CD4-positive, CD25-positive, alpha-beta regulatory T cell (primary cell): ENCODE data around the gene DGCR6L. TPM values are rescaled to one million over a fixed set of nuclear protein-coding genes. Genes with fewer than 3 reads are reported as not detected.
A peak's percentile ranks its signal among the peaks of the same experiment; 100 is the strongest.
"Not testable (repeated sequence)": the region's sequence is repeated elsewhere in the genome, so short reads cannot be mapped to it uniquely, and the experiment has no call there.

Experiments
- ATAC-seq, 2 donors: fragments of 150-1000 bp; cut with Tn5 transposase; one replicate each; pipeline ENCODE4 v1.10.0; 2021; ENCODE audit warnings: low read depth in 2 of 2, moderate number of reproducible peaks in 2 of 2, moderate library complexity in 1 of 2
- DNase-seq, 3 donors: peaks; one replicate each; pipeline versions ENCODE4 v3.0.0 to v3.0.0-alpha.2; 2012 to 2022; ENCODE audit warnings: mixed read lengths in 1 of 3
- H3K27ac ChIP-seq: one replicate; pipeline ENCODE4 v1.7.0; 2013; ENCODE audit warnings: mild to moderate bottlenecking, low read length; ENCODE audit not compliant: insufficient read depth, poor library complexity, severe bottlenecking
- H3K27me3 ChIP-seq: one replicate; pipeline ENCODE4 v1.7.0; 2013; ENCODE audit warnings: low read length; ENCODE audit not compliant: control insufficient read depth, insufficient read depth
- H3K36me3 ChIP-seq: one replicate; pipeline ENCODE4 v1.7.0; 2013; ENCODE audit warnings: mild to moderate bottlenecking, low read length, moderate library complexity; ENCODE audit not compliant: control insufficient read depth, insufficient read depth
- H3K4me1 ChIP-seq: 2 replicates; pipeline ENCODE4 v1.7.0; 2013; ENCODE audit warnings: mild to moderate bottlenecking, low read length; ENCODE audit not compliant: insufficient read depth, control insufficient read depth, poor library complexity, severe bottlenecking
- H3K4me3 ChIP-seq: one replicate; pipeline ENCODE4 v1.7.0; 2013; ENCODE audit warnings: low read depth, mild to moderate bottlenecking, low read length, moderate library complexity
- H3K9me3 ChIP-seq, 2 experiments: 1 replicate in 1 of 2; 2 replicates in 1 of 2; pipeline ENCODE4 v1.7.0; 2013; ENCODE audit warnings: low read length in 2 of 2, mild to moderate bottlenecking in 1 of 2, moderate library complexity in 1 of 2; ENCODE audit not compliant: control insufficient read depth in 2 of 2
- H3K27ac Mint-ChIP-seq, 3 donors: one replicate each; pipeline ENCODE4 v1.8.0; 2020 to 2022; ENCODE audit warnings: mild to moderate bottlenecking in 3 of 3, mixed read lengths in 3 of 3, moderate library complexity in 2 of 3
- H3K27me3 Mint-ChIP-seq: one replicate; pipeline ENCODE4 v1.8.0; 2022; ENCODE audit warnings: mild to moderate bottlenecking, mixed read lengths
- H3K36me3 Mint-ChIP-seq: one replicate; pipeline ENCODE4 v1.8.0; 2020; ENCODE audit warnings: mixed read lengths
- H3K4me1 Mint-ChIP-seq, 4 donors: one replicate each; pipeline ENCODE4 v1.8.0; 2020 to 2022; ENCODE audit warnings: mixed read lengths in 4 of 4, mild to moderate bottlenecking in 1 of 4
- H3K4me3 Mint-ChIP-seq, 4 donors: one replicate each; pipeline ENCODE4 v1.8.0; 2020 to 2022; ENCODE audit warnings: mild to moderate bottlenecking in 4 of 4, mixed read lengths in 4 of 4, moderate library complexity in 3 of 4
- H3K9me3 Mint-ChIP-seq, 7 donors: one replicate each; pipeline ENCODE4 v1.8.0; 2020 to 2022; ENCODE audit warnings: mixed read lengths in 7 of 7, mild to moderate bottlenecking in 3 of 7, moderate library complexity in 2 of 7
- polyA plus RNA-seq, 4 donors: library from polyadenylated mRNA; unstranded; fragments of 300-500 nt; fragmentation: Illumina TruSeq; gene quantifications; one replicate each; pipeline ENCODE4 v1.2.3, GENCODE V29; 2021
- total RNA-seq: library from RNA; stranded (reverse); gene quantifications from one replicate; pipeline ENCODE4 v1.2.3, GENCODE V29; 2022

The DGCR6L gene
- total and polyA plus RNA-seq, 5 donors from 2014 or later: 28.7 to 123 (median 111) TPM

DNA sequence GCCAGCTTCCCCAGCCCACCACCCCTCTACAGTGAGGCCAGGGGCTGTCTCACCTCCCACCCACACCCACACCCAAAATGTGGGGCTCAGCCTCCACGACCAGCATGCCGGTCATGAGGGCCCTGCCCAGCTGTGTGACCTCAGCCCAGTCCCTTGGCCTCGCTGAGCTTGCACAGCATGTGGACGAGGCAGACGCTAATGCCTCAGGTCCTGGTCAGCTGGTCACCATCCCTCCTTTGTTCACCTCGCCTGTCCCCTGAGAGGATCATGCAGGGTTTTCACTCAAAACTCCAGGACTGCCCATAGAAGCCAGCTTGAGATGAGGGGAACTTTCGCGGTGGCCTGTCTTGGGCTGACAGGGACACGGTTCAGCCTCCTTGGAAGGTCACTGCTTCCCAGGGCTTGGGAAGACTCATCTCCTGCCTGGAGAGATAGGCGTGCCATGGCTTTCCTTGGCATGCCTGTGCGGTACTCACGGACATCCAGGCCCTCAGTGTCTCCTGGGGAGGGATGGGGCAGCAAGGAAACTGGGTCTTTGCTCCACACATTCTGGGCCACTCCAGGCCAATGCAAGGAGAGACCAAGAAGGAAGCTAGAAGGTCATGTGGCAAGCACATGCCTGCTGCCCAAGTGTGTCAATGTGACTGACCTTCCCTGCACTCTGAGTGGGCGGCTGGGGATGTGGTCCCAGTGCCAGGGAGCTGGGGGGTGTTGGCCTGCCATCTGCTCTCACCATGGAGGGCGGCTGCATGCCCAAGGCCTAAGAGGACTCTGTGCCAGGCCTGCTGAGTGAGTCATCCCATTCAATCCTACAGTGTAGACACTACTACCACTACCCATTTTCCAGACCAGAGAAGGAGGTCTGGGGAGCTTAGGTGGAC lies 48.5 kb downstream of the DGCR6L start:
- Histone ChIP-seq H3K4me3 (no peak overlapping the region), H3K9me3 (no peaks in the 10 kb centered on the region), H3K36me3 (no peaks in the 10 kb centered on the region), H3K27ac (no peak overlapping the region), H3K4me1 (peaks cover 12% of the 10 kb centered on the region), H3K27me3 (no peaks in the 10 kb centered on the region)
- no peak for ATAC-seq
- no peak for DNase-seq
- no peak overlapping the region for H3K4me3 Mint-ChIP-seq
- no peaks in the 10 kb centered on the region for H3K27me3 Mint-ChIP-seq
- H3K9me3 Mint-ChIP-seq: peaks cover 0 to 1% (median 0%) of the 10 kb centered on the region in 7 donors
- no peak overlapping the region for H3K27ac Mint-ChIP-seq
- no peaks in the 10 kb centered on the region for H3K36me3 Mint-ChIP-seq
- peaks cover 0 to 9% (median 0%) of the 10 kb centered on the region in 4 donors for H3K4me1 Mint-ChIP-seq

DNA sequence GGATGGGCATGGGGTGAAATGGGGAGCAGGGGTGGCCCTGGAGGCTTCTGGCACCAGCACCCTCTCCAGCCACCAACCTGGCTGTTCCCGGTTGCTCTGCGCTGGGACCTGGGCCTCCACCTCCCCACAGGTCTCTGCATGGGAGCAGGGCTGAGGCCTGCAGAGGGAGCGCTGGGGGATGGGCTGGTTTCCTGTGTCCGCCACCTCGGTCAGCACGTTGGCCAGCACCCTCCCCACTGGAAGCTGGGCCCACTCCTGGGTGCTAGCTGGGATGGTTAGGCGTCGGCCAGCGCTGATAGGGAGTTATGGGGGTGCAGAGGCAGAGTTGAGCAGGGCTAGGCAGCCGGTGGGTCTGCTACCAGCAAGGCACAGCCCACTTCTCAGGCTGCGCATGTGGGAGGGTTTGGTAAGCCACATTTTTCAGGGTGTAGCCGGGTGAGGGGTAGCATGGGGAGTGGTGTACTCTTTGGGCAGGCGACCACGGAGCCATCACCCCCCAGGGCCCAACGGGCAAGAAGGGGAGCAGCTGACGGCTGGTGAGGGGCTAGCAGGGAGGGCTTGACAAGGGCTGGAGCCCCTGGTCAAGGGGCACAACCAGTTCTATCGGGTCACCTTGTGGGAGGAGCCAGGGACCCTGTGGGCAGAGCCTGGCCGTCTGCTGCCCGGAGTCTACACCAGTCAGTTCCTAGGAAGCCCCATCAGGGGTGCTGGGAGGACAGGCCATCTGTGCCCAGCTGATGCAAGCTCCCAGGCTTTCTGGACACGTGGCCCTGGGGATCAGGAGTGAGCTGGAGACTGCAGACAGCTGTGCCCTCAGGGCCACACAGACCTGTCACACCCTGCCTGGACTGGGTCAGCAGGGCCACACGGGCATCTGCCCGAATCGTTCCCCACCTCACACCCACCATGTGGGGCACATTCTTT lies 49.4 kb downstream of the DGCR6L start:
- not testable (repeated sequence) for H3K27me3 ChIP-seq, H3K27me3 Mint-ChIP-seq, H3K4me1 Mint-ChIP-seq, H3K4me3 Mint-ChIP-seq, DNase-seq, H3K27ac ChIP-seq, H3K9me3 ChIP-seq, H3K36me3 Mint-ChIP-seq, ATAC-seq, H3K36me3 ChIP-seq, H3K9me3 Mint-ChIP-seq, H3K4me3 ChIP-seq
- H3K27ac Mint-ChIP-seq: peak overlapping the region in 1 of 3 donors; percentile 46
- H3K4me1 ChIP-seq: peaks cover 12% of the 10 kb centered on the region

DNA sequence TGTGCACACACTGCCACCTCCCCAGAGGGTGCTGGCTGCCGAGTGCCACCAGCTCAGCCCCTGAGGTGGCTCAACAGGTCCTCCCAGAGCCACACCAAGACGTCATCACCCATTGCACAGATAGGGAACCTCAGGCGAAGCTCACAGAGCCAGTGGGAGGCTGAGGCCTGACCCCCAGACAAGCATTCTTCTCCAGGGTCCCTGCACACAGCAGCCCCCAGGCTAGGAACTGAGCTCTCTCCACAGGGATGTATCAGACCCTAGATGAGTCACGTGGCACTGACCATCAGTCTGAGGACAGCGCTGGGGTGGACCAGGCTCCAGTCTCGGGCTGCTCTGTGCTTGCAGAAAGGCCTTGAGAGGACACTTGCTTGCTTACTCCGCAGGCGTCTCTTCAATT lies 50.2 kb downstream of the DGCR6L start:
- H3K36me3 ChIP-seq, H3K27ac ChIP-seq, ATAC-seq, H3K9me3 Mint-ChIP-seq, DNase-seq, H3K27me3 Mint-ChIP-seq, H3K4me1 Mint-ChIP-seq, H3K4me3 ChIP-seq, H3K27ac Mint-ChIP-seq, H3K9me3 ChIP-seq, H3K36me3 Mint-ChIP-seq, H3K27me3 ChIP-seq: not testable (repeated sequence)
- H3K4me3 Mint-ChIP-seq: peak overlapping the region in 1 of 4 donors; percentile 28
- peaks cover 12% of the 10 kb centered on the region for H3K4me1 ChIP-seq

DNA sequence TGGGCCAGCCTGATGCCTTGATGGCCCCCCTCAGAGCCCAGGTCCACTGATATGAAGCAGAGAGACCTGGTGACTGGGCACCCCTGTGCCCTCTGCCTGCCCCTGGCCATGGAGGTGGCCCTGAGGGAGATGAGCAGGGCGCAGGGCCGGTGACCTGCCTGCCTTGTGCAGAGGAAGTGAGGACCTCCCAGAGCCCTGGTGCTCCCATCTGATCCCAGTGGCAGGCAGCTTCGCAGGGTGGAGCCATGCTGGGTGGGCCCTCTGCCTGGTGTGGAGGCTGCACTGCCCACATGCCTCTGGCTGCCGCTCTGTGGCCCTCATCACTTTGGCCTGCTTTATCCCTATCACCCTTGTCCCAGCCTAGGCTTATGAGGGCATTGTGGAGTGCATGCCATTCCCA lies 50.7 kb downstream of the DGCR6L start:
- not testable (repeated sequence) for H3K4me3 ChIP-seq, H3K27ac ChIP-seq, H3K9me3 Mint-ChIP-seq, H3K4me1 Mint-ChIP-seq, H3K36me3 Mint-ChIP-seq, DNase-seq, H3K36me3 ChIP-seq, H3K27ac Mint-ChIP-seq, H3K27me3 Mint-ChIP-seq, H3K27me3 ChIP-seq, H3K9me3 ChIP-seq, ATAC-seq
- H3K4me1 ChIP-seq: peaks cover 12% of the 10 kb centered on the region
- peak overlapping the region in 2 of 4 donors; percentile 61 to 76 for H3K4me3 Mint-ChIP-seq

DNA sequence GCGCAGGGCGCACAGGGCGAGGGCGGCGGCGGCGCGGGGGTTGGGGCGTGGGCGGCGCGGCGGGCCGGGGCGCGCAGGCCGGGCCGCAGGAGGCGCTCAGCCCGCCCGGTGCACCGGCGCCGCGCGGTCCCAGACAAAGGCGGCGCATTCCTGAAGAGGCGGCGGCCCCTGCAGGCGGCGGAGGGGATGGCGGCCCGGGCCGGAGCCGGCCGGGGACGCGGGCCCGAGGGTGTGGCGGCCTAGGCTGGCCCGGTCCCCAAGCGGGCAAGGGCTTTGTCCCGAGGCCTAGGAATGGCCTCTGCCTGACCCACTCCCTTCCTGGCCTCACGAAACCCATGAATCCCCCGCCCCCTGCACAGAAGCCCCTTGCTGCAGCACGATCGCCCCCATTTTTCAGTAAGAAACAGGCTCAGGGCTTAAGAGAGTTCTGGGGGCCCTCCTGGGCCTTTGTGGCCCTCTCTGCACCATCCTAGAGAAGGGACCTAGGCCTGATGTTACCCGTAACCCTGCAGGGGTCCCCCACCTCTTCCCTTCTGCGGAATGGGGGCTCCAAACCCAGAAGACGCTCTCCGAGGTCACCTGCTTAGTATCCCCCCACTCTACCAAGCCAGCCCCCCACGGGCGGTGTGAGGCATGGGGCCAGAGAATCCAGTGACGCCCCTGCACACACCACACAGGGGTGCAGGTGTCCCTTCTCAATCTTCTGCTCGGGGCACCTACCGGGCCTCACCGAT lies 51.4 kb downstream of the DGCR6L start, which contains the start of gene RTN4R:
Gene RTN4R, minus strand, starts transcription at position 40 of the 734 bp plus-strand sequence. CDS start 226 bp downstream, outside the sequence.
- Mint-ChIP-seq H3K27ac (no peak within 1 kb of the TSS), H3K27me3 (peaks cover 5% of the 10 kb centered on the region), H3K36me3 (no peaks in the 10 kb centered on the region), H3K9me3 (peaks cover 0 to 1% (median 0%) of the 10 kb centered on the region in 7 donors), H3K4me1 (peaks cover 0 to 9% (median 0%) of the 10 kb centered on the region in 4 donors), H3K4me3 (peak within 1 kb of the TSS in 3 of 4 donors; percentile 61 to 76 (median 75))
- Histone ChIP-seq H3K27me3 (no peaks in the 10 kb centered on the region), H3K9me3 (no peaks in the 10 kb centered on the region), H3K4me3 (no peak within 1 kb of the TSS), H3K27ac (no peak within 1 kb of the TSS), H3K4me1 (peaks cover 12% of the 10 kb centered on the region), H3K36me3 (no peaks in the 10 kb centered on the region)
- DNase-seq (peak; percentile 34 to 47 (median 45)), ATAC-seq (peak; percentile 70 to 71)

DNA sequence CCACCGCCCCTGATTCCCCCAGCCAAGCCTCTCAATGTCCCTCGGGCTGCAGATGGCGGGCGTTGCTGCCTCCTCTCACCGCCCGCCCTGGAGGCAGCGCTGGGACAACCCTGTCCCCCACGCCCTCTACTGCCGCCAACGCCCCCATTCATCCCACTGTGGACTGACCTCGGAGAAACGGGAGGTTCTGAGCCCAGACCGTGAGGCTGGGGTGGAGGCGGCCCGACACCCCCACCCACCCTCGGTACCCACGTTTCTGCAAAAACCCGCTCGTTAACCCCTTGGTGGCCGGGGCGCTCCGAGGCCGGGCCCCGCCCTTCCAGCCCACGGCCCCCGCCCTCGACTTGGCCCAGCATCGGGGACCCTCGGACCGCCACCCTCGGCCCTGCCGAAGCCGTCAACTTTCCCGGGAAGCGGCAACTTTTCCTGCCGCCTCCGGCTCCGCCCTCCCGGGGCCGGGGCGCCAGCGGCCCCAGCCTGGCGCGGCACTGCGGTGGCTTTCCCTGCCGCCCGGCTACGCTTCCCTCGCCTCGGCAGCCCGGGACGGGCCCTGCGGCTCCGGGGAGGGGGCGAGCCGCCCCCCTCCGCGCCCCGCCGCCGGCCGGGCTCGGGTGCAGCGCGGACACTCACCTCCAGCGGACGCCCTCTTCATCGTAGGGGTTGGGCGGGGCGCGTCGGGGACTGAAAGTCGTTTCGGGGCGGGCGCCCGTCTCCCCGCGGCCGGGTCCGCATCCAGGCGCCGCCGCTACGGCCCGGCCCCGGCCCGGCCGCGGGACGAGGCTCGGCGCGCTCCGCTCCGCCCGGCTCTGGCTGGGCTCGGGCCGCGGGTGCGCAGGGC lies 52.2 kb downstream of the DGCR6L start:
- Histone ChIP-seq H3K4me3 (no peak overlapping the region), H3K36me3 (no peaks in the 10 kb centered on the region), H3K9me3 (no peaks in the 10 kb centered on the region), H3K4me1 (peaks cover 12% of the 10 kb centered on the region), H3K27me3 (no peaks in the 10 kb centered on the region), H3K27ac (no peak overlapping the region)
- H3K4me1 Mint-ChIP-seq: peaks cover 0 to 9% (median 0%) of the 10 kb centered on the region in 4 donors
- no peak for DNase-seq
- H3K27me3 Mint-ChIP-seq: peaks cover 5% of the 10 kb centered on the region
- no peak for ATAC-seq
- no peak overlapping the region for H3K27ac Mint-ChIP-seq
- peak overlapping the region in 1 of 4 donors; percentile 57 for H3K4me3 Mint-ChIP-seq
- peaks cover 0 to 1% (median 0%) of the 10 kb centered on the region in 7 donors for H3K9me3 Mint-ChIP-seq
- H3K36me3 Mint-ChIP-seq: no peaks in the 10 kb centered on the region
